HUES6 (cell line): ENCODE results near the gene ANXA3.

Experiments
- H3K27ac ChIP-seq: 2 replicates; pipeline ENCODE4 v1.7.0; 2013; ENCODE audit warnings: low read depth, mild to moderate bottlenecking, low read length, inconsistent platforms
- H3K27me3 ChIP-seq: 2 replicates; pipeline ENCODE4 v1.6.1; 2013; ENCODE audit warnings: low read length; ENCODE audit not compliant: control insufficient read depth, insufficient read depth
- H3K36me3 ChIP-seq: 2 replicates; pipeline ENCODE4 v1.6.1; 2013; ENCODE audit warnings: low read length; ENCODE audit not compliant: control insufficient read depth, insufficient read depth
- H3K4me1 ChIP-seq: 2 replicates; pipeline ENCODE4 v1.6.1; 2013; ENCODE audit warnings: low read length; ENCODE audit not compliant: control insufficient read depth, insufficient read depth
- H3K4me3 ChIP-seq: 2 replicates; pipeline ENCODE4 v1.5.1; 2013; ENCODE audit warnings: low read depth, low read length
- H3K9ac ChIP-seq: one replicate; pipeline ENCODE4 v1.6.1; 2013; ENCODE audit warnings: mild to moderate bottlenecking, low read length
- H3K9me3 ChIP-seq: 2 replicates; pipeline ENCODE4 v1.6.1; 2013; ENCODE audit warnings: low read depth, low read length; ENCODE audit not compliant: control insufficient read depth, insufficient read depth

Gene ANXA3

DNA sequence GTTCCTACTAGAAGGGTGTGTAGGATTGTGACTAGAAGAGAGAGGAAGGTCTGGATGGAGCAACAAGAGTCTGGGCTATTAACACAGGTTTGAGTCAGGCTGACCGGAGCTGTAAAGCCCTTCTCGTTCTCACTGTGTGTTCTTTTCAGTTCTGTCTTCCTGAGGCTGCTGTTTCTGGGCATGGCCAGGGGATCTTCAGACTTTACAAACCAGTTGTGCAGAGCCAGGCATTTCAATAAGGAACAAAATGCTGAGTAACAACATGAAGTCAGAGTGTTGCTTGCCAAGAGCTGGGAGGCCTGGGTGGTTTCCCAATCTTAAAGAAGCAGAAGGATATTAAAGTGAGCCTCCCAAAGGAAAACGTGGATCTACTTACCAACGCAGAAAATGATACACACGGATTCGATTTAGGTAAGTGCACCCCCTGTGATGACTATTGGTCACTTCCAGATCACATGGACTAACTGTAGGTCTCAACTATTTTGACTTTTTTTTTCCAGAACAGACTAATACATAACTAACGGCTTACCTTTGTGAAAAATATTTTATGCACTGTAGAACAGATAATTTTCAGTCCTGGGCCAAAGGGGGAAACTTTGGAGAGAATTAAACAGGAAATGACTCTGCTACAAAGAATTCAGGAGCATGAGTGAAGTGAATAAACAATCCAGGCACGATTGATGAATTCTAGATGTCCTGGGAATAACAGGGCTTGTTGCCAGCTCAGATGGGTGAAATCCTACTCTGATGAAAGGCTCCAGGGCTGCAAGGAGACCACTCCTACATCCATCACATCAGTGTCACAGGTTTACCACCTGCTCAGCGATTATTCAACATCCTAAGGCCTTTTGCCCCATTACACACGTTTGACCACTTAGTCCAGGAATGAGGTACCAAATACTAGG, 94.5 kb downstream of the ANXA3 start:
- H3K9me3 ChIP-seq, result no peaks in the 10 kb centered on the region
- H3K9ac ChIP-seq, result no peak overlapping the region
- H3K27me3 ChIP-seq, result no peaks in the 10 kb centered on the region
- no peak overlapping the region for H3K4me3 ChIP-seq
- peaks cover 9% of the 10 kb centered on the region; the same call in 1 of the 2 replicates for H3K4me1 ChIP-seq
- H3K27ac ChIP-seq, result no peak overlapping the region
- no peaks in the 10 kb centered on the region for H3K36me3 ChIP-seq

DNA sequence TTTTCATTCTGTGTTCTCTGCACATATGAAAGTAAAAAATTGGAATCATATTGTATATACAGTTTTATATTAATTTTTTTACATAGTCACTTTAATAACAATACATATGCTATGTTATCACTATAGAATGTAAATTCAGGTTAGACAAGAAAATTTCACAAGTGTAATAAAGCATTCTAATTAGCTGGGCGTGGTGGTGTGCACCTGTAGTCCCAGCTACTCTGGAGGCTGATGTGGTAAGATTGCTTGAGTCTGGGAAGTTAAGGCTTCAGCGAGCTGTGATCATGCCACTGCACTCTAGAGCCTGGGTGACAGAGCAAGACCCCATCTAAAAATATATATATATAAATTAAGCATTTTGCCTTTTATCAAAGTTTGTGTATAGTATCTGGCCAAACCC, 95.7 kb downstream of the ANXA3 start:
- no peaks in the 10 kb centered on the region for H3K36me3 ChIP-seq
- H3K4me3 ChIP-seq, result no peak overlapping the region
- H3K4me1 ChIP-seq, result peaks cover 9% of the 10 kb centered on the region; the same call in 1 of the 2 replicates
- H3K9ac ChIP-seq, result no peak overlapping the region
- H3K27ac ChIP-seq, result no peak overlapping the region
- H3K9me3 ChIP-seq, result no peaks in the 10 kb centered on the region
- H3K27me3 ChIP-seq, result no peaks in the 10 kb centered on the region

DNA sequence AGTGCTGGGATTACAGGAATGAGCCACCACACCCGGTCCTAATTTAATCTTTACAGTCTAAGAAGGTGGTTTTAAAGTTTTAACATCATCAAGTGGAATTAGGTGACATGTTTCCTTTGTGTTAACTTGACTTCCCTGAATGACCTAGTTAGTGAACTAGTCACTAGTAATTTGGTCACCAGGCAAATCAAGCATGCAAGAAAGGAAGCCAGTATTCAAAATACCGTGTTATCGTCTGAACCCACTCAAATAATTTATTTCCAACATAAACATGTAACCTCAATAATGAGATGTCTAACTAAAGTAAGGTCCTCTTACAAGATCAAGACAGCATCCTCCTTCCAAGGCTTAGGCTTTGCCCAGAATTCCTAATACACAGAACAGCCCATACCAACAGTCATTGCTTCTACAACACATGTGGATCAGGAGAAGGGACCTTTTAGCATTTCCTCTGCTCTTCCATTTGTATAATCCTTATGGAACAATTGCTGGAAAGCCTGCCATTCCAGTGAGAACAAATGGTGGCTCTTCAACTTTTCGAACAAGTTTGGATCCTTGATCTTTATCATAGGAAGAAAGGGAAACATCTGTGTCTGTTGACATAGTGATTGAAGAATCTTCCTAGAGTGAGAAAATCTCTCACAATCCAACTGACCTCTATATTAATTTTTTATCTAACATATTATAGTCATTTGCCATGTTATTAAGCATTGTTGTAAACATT, 97.2 kb downstream of the ANXA3 start:
- peaks cover 9% of the 10 kb centered on the region; the same call in 1 of the 2 replicates for H3K4me1 ChIP-seq

DNA sequence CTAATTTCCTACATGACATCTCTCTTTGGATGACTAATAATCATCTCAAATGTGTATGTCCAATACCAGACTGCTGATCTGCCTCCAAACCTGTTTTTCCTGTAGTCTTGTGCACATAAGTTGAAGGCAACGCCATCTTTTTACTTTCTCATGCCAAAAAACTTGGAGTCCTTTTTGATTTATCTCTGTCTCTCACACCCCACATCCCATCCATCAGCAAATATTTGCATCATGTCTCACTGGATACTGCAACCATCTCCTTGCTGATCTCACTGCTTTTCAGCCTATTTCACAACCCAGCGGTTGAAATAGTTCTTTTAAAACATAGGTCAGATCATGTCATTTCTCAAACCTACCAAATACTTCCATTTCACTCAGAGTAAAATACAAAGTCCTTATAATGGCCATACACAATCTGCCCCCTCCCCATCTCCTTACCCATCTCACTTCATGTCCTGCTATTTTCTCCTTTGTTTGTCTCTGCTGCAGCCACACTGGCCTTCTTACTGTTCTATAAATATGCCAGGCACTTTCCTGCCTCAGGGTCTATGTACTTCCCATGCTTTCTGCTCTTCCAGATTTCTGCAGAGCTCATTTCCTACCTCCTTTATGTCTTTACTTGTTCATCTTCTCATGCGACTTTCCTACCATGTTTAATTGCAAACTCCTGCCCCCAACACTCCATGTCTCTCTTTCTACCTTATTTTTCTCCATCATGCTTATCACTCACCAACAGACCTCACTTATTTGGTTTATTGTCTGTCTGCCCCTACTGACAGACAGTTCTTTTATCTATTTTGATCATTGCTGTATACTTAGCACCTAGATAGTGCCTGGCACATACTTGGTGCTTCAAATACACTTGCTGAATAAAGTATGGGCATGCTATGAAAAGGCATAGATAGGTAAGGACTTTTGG, 98.8 kb downstream of the ANXA3 start:
- Histone ChIP-seq H3K9me3 (no peaks in the 10 kb centered on the region), H3K36me3 (no peaks in the 10 kb centered on the region), H3K9ac (no peak overlapping the region), H3K4me3 (no peak overlapping the region), H3K27ac (no peak overlapping the region), H3K4me1 (peaks cover 9% of the 10 kb centered on the region; the same call in 1 of the 2 replicates), H3K27me3 (no peaks in the 10 kb centered on the region)

More for the DNA sequence above, 97.2 kb downstream of the ANXA3 start:
- Histone ChIP-seq H3K36me3 (no peaks in the 10 kb centered on the region), H3K27ac (no peak overlapping the region), H3K4me3 (no peak overlapping the region), H3K27me3 (no peaks in the 10 kb centered on the region), H3K9ac (no peak overlapping the region), H3K9me3 (no peaks in the 10 kb centered on the region)

DNA sequence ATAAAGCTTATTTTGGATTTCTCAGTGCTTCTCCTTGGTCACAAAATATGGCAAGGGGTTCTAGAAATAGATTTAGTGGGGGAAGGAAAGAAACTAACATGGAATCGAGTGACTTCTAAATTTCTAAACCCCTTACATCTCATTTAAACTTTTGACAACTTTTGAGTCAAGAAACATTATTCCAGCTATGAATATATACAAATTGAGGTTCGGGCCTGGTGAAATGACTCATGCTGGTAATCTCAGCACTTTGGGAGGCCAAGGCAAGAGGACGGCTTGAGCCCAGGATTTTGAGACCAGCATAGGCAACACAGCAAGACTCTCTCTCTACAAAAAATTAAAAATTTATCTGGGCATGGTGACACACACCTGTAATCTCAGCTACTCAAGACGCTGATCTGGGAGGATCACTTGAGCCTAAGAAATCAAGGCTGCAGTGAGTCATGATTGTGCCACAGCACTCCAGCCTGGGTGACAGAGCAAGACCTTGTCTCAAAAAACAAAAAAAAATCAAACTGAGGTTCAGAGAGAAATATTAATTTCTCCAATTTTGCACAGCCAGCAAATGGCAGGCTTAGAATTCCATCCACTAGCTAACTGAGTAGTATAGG, 99.8 kb downstream of the ANXA3 start:
- no peak overlapping the region for H3K4me3 ChIP-seq
- no peaks in the 10 kb centered on the region for H3K36me3 ChIP-seq
- no peaks in the 10 kb centered on the region for H3K27me3 ChIP-seq
- no peaks in the 10 kb centered on the region for H3K9me3 ChIP-seq
- H3K4me1 ChIP-seq, result peaks cover 2% of the 10 kb centered on the region; the same call in 1 of the 2 replicates
- no peak overlapping the region for H3K27ac ChIP-seq
- H3K9ac ChIP-seq, result no peak overlapping the region

DNA sequence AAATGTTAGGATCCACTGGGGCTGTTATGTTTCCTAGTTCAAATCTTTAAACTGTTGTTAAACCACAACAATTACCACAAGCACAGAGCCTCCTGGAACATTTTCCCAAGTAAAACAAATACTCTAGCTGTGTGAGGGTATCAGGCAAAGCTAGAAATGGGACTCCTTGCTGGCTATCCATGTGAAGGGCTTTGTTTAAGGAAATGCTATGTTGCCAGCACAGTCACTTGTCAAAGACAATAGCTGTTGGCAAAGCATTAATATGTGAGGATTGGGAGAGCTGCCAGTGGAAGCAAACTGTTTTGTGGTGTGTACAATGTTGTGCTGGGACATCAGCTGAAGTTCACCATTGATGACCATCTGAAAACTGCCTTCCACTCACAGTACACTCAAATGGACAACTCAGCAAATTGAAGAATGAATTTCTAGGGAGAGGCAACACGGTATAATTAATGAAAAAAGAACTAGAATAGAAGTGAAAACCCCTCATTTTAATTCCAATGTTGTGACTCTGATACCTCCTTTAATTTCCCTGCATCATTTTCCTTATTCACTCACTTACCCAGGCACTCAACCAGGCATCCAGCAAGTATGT, 100.8 kb downstream of the ANXA3 start:
- H3K9me3 ChIP-seq, result no peaks in the 10 kb centered on the region
- H3K36me3 ChIP-seq, result no peaks in the 10 kb centered on the region
- H3K27me3 ChIP-seq, result no peaks in the 10 kb centered on the region
- no peak overlapping the region for H3K4me3 ChIP-seq
- no peak overlapping the region for H3K9ac ChIP-seq
- H3K27ac ChIP-seq, result no peak overlapping the region
- peaks cover 4% of the 10 kb centered on the region; the same call in 1 of the 2 replicates for H3K4me1 ChIP-seq

DNA sequence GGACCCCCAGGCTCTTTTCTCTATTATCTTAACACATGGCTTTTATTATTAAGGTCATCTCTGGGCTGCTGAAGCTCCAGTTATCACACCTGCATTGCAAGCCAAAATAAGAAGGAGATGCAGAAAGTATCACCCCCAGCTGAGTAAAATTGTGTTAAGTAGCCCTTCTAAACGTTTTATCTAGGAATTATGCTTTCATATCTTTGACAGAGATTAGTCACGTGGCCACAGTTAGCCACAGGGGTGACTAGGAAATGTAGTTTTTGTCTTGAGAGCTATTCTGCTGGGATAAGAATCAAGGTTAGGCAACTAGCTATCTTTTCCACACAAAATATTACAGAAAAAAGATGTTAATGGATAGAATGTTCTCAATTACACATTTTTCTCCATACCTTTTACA, 102.1 kb downstream of the ANXA3 start:
- Histone ChIP-seq H3K27ac (no peak overlapping the region), H3K4me3 (no peak overlapping the region), H3K27me3 (no peaks in the 10 kb centered on the region), H3K9ac (no peak overlapping the region), H3K36me3 (no peaks in the 10 kb centered on the region), H3K4me1 (peaks cover 4% of the 10 kb centered on the region; the same call in 1 of the 2 replicates), H3K9me3 (no peaks in the 10 kb centered on the region)

DNA sequence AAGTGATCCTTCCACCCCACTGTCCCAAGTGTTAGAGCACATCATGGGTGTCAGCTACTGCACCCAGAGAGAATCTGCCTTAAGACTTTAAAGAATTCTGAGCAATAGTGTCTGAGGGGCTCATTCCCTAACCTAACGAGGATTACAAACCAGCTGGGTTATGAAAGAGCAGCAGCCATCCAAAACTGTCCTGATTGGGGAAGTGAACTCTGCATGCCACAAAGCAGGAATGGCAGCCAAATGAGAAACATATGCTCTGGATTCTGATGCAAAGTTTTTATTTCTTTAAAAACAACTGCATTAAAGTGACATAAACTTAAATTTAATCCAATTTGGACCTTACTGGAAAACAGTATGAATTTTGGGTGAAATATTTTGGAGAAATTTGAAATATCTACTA, 103.2 kb downstream of the ANXA3 start:
- H3K9ac ChIP-seq, result no peak overlapping the region
- no peak overlapping the region for H3K4me3 ChIP-seq
- H3K36me3 ChIP-seq, result no peaks in the 10 kb centered on the region
- H3K9me3 ChIP-seq, result no peaks in the 10 kb centered on the region
- no peak overlapping the region for H3K27ac ChIP-seq
- peaks cover 4% of the 10 kb centered on the region; the same call in 1 of the 2 replicates for H3K4me1 ChIP-seq
- no peaks in the 10 kb centered on the region for H3K27me3 ChIP-seq

DNA sequence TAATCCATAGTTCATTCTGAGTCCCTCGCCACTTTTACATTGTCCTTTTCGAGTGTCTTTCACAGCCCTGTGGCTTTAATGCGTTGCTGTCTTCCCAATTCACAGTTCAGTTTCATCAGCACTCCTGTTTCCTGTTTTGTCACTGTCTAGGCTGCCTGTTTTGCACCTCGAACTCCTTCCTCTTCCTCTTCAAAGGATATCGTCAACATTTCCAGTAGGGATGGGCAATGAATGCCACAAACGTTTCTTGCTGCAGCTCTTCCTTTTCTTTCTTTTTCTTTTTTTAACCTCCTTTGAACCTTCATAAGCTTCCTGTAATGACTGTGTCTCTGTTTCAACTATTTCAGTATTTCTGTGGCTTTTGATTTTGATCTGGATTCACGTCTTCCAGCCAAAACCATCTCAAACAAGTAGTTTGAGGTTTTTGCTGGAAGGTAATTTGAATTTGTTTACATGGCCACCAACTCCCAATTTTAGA, 105.4 kb downstream of the ANXA3 start:
- H3K27ac ChIP-seq, result no peak overlapping the region

DNA sequence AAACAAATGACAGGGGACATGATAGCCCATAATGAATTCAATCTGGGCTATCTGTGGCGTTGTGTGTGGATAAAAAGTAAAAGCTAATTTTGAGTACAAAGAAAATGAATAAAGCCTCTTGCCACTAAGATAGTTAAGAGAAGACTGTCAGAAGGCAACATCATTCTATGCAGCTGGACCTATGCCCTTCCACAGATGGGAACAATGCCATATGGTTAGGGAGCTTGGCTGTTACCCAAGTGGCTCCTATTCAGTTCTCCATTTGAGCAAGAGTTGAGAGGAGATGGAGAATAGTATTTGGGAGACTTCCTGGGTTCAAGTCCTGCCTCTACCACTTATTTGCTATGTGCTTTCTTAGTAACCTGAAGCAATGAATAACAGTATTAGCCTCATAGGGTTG, 107.7 kb downstream of the ANXA3 start:
- Histone ChIP-seq H3K4me3 (no peak overlapping the region), H3K4me1 (peaks cover 24% of the 10 kb centered on the region), H3K36me3 (no peaks in the 10 kb centered on the region), H3K27ac (no peak overlapping the region), H3K9me3 (no peaks in the 10 kb centered on the region), H3K9ac (no peak overlapping the region), H3K27me3 (no peaks in the 10 kb centered on the region)

More for the DNA sequence above, 105.4 kb downstream of the ANXA3 start:
- Histone ChIP-seq H3K4me3 (no peak overlapping the region), H3K36me3 (no peaks in the 10 kb centered on the region), H3K4me1 (peaks cover 10% of the 10 kb centered on the region), H3K27me3 (no peaks in the 10 kb centered on the region), H3K9me3 (no peaks in the 10 kb centered on the region), H3K9ac (no peak overlapping the region)
